MM.1S (cell line): ENCODE data around the gene CYP2A7.
"Not testable (repeated sequence)": the region's sequence is repeated elsewhere in the genome, so short reads cannot be mapped to it uniquely, and the experiment has no call there.

ENCODE experiments used
- DNase-seq: peaks from one replicate; pipeline ENCODE4 v3.0.0-alpha.2; 2015
- H2AFZ ChIP-seq: fragments of 300-600 bp; sonication (generic); 2 replicates; pipeline ENCODE4 v1.6.0; 2016; ENCODE audit warnings: antibody characterized with exemption, low read length
- H3F3A ChIP-seq: fragments of 300-600 bp; sonication (generic); 2 replicates; pipeline ENCODE4 v1.6.1; 2016; ENCODE audit warnings: mild to moderate bottlenecking, antibody characterized with exemption, low read length, moderate library complexity, mixed read lengths; ENCODE audit not compliant: insufficient read depth
- H3K27ac ChIP-seq: fragments of 300-600 bp; sonication (generic); 2 replicates; pipeline ENCODE4 v1.5.1; 2016; ENCODE audit warnings: mild to moderate bottlenecking, low read length
- H3K27me3 ChIP-seq: fragments of 300-600 bp; sonication (generic); replicated peaks from 2 replicates; pipeline ENCODE4 v1.6.0; 2016; ENCODE audit warnings: low read length; ENCODE audit not compliant: insufficient read depth
- H3K36me3 ChIP-seq: fragments of 300-600 bp; sonication (generic); replicated peaks from 2 replicates; pipeline ENCODE4 v1.6.1; 2016; ENCODE audit warnings: mild to moderate bottlenecking, low read length, mixed read lengths; ENCODE audit not compliant: insufficient read depth
- H3K4me1 ChIP-seq: fragments of 300-600 bp; sonication (generic); 2 replicates; pipeline ENCODE4 v1.6.1; 2016; ENCODE audit warnings: low read length, mixed read lengths
- H3K4me2 ChIP-seq: fragments of 300-600 bp; sonication (generic); 2 replicates; pipeline ENCODE4 v1.6.0; 2016; ENCODE audit warnings: low read depth, low read length
- H3K4me3 ChIP-seq: fragments of 300-600 bp; sonication (generic); 2 replicates; pipeline ENCODE4 v1.5.1; 2016; ENCODE audit warnings: low read length, mixed read lengths
- H3K79me2 ChIP-seq: fragments of 300-600 bp; sonication (generic); 2 replicates; pipeline ENCODE4 v1.6.1; 2016; ENCODE audit warnings: mixed run types, low read length, mixed read lengths
- H3K9ac ChIP-seq: fragments of 300-600 bp; sonication (generic); 2 replicates; pipeline ENCODE4 v1.6.1; 2016; ENCODE audit warnings: low read length, mixed read lengths
- H3K9me2 ChIP-seq: fragments of 300-600 bp; sonication (generic); replicated peaks from 2 replicates; pipeline ENCODE4 v1.6.1; 2016; ENCODE audit warnings: mild to moderate bottlenecking, low read length, mixed read lengths; ENCODE audit not compliant: insufficient read depth
- H3K9me3 ChIP-seq: fragments of 300-600 bp; sonication (generic); replicated peaks from 2 replicates; pipeline ENCODE4 v1.6.1; 2016; ENCODE audit warnings: mild to moderate bottlenecking, low read length, mixed read lengths; ENCODE audit not compliant: insufficient read depth
- H4K20me1 ChIP-seq: fragments of 300-600 bp; sonication (generic); 2 replicates; pipeline ENCODE4 v1.6.1; 2016; ENCODE audit warnings: mild to moderate bottlenecking, low read length, moderate library complexity, mixed read lengths; ENCODE audit not compliant: insufficient read depth
- EZH2 ChIP-seq: fragments of 300-600 bp; sonication (generic); optimal IDR thresholded peaks from 2 replicates; pipeline ENCODE3; 2017; ENCODE audit warnings: low read depth, mild to moderate bottlenecking, antibody characterized with exemption, low read length, mixed read lengths
- EZH2phosphoT487 ChIP-seq: fragments of 300-600 bp; sonication (generic); IDR thresholded peaks from 2 replicates; pipeline ENCODE4 v1.6.1; 2018; ENCODE audit warnings: antibody characterized with exemption, low read length
- TF ChIP-seq, protein P1 (sequence below): fragments of 300-600 bp; sonication (generic); IDR thresholded peaks from 2 replicates; pipeline ENCODE4 v1.5.1; 2016; ENCODE audit warnings: antibody characterized with exemption, low read length, mixed read lengths

The CYP2A7 gene

DNA sequence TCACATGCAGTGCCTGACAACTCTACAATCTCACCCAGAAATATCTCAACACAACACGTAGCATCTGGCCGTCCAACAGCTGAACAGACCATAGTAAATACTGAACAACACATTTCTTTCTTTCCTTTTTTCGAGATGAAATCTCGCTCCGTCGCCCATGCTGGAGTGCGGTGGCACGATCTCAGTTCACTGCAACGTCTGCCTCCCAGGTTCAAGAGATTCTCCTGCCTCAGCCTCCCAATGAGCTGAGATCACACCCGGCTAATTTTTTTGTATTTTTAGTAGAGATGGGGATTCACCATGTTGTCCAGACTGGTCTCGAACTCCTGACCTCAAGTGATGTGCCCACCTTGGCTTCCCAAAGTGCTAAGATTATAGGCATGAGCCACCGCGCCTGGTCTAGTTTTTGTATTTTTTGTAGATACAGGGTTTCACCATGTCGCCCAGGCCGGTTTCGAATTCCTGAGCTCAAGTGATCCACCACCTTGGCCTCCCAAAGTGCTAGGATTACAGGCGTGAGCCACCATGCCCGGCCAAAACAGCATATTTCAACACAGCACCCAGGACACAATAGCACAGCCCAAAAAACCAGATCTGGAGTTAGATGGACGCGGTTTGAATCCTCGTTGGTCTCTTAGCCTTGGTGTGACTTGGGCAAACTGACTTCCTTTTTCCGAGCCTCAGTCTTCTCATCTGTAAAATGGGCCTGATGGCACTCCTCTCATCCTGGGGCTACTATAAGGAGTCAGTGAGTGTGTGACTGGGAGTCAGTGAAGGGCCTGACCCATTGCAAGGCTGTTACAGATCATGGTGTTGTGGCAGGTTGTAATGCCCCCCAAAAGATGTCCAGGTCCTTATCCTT is 54.4 kb downstream of the CYP2A7 start:
- Histone ChIP-seq H3K9ac (no peak overlapping the region), H3K27ac (no peak overlapping the region), H4K20me1 (no peaks in the 10 kb centered on the region), H3K4me1 (no peaks in the 10 kb centered on the region), H3K79me2 (no peaks in the 10 kb centered on the region), H3K9me3 (no peaks in the 10 kb centered on the region), H3F3A (no peaks in the 10 kb centered on the region), H3K36me3 (no peaks in the 10 kb centered on the region), H3K4me2 (no peak overlapping the region), H3K27me3 (peaks cover 6% of the 10 kb centered on the region; the same call in 1 of the 2 replicates), H2AFZ (no peak overlapping the region), H3K9me2 (no peaks in the 10 kb centered on the region), H3K4me3 (no peak overlapping the region)
- no peak for DNase-seq
- TF ChIP-seq EZH2 = no peak
- no peak for TF ChIP-seq EZH2phosphoT487
- TF ChIP-seq, protein P1, sequence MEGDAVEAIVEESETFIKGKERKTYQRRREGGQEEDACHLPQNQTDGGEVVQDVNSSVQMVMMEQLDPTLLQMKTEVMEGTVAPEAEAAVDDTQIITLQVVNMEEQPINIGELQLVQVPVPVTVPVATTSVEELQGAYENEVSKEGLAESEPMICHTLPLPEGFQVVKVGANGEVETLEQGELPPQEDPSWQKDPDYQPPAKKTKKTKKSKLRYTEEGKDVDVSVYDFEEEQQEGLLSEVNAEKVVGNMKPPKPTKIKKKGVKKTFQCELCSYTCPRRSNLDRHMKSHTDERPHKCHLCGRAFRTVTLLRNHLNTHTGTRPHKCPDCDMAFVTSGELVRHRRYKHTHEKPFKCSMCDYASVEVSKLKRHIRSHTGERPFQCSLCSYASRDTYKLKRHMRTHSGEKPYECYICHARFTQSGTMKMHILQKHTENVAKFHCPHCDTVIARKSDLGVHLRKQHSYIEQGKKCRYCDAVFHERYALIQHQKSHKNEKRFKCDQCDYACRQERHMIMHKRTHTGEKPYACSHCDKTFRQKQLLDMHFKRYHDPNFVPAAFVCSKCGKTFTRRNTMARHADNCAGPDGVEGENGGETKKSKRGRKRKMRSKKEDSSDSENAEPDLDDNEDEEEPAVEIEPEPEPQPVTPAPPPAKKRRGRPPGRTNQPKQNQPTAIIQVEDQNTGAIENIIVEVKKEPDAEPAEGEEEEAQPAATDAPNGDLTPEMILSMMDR = no peak

DNA sequence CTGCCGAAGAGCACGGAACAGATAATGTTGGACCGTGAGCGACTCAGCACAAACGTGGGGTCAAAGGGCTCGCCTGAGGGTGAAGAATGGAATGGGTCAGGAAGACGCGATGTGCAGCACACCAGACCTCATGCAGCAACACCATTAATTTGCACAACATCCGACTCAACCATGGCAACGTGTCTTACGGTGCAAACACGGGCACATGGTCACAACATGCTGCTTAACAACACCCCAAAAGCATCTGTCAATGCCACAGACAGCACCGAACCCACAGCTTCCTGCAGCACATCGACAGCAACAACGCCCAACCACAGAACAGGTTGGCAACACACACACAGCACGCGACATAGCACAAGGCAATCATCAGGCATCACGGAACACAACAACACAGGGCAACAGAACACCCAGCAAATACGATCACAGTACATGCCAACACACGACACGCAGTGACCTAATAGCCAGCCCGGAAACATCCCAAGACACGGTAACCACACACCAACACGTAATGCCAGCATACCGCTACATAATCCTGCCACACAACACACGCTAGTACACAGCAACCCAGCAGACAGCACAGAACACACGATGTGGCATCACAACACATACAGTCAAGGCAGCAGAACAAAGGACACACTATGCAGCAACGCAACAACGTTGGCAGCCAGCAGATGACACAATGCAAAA is 55.2 kb downstream of the CYP2A7 start:
- H3K4me3 ChIP-seq, H3K4me2 ChIP-seq, H3K27me3 ChIP-seq, H3K9ac ChIP-seq, H3K27ac ChIP-seq, H3K36me3 ChIP-seq, H4K20me1 ChIP-seq, H3K9me3 ChIP-seq, H3K9me2 ChIP-seq, DNase-seq, H3K79me2 ChIP-seq, H3K4me1 ChIP-seq, H2AFZ ChIP-seq, H3F3A ChIP-seq: not testable (repeated sequence)

DNA sequence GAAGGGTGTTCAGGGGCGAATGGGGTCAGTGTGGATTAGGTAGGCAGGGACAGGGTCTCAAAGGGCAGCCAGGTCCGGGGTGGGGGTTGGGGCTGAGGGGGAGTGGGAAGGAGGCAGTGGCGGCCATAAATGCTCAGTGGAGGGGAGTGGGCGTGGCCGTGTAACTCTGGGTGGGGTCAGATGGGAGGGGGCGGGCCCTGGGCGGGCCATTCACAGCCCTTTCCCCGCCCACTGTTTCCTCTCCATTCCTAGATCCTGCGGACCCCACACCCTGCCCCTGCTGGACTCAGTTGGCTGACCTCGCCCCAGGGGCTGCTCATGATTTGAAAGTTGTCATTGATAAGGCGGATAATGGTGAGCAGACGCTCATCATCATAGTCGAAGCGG is 55.7 kb downstream of the CYP2A7 start:
- not testable (repeated sequence) for H2AFZ ChIP-seq, H3K9me3 ChIP-seq, H3K79me2 ChIP-seq, DNase-seq, H3K9me2 ChIP-seq, H3K36me3 ChIP-seq, H3F3A ChIP-seq, H3K27me3 ChIP-seq, H3K27ac ChIP-seq, H3K9ac ChIP-seq, H3K4me1 ChIP-seq, H3K4me3 ChIP-seq, H3K4me2 ChIP-seq, H4K20me1 ChIP-seq

DNA sequence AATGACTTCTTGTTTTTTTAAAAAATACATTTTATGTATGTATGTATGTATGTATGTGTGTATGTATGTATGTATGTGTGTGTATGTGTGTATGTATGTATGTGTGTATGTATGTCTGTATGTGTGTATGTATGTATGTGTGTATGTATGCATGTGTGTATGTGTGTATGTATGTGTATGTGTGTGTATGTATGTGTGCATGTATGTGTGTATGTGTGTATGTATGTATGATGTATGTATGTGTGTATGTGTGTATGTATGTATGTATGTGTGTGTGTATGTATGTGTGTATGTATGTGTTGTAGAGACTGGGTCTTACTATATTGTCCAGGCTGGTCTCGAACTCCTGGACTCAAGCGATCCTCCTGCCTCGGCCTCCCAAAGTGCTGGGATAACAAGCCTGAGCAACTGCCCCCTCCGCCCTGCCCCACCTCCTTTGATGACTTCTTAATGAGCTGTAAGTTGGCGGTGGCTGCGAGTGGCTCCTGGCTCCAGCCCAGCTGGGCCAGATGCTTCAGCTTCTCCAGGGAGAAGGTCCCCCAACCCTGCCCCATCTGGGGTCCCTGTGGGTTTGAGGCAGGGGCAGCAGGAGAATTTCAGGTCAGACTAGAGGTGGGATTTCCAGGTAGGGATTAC is 56.5 kb downstream of the CYP2A7 start:
- not testable (repeated sequence) for DNase-seq, H3K27me3 ChIP-seq, H4K20me1 ChIP-seq, H3K36me3 ChIP-seq, H3K4me3 ChIP-seq, H3K27ac ChIP-seq, H3K9me2 ChIP-seq, H3K4me1 ChIP-seq, H3F3A ChIP-seq, H3K9ac ChIP-seq, H3K4me2 ChIP-seq, H2AFZ ChIP-seq, H3K9me3 ChIP-seq, H3K79me2 ChIP-seq
